MM.1S (cell line): ENCODE measurements around the gene POLR3C.

Source experiments
- EZH2 ChIP-seq: fragments of 300-600 bp; sonication (generic); optimal IDR thresholded peaks from 2 replicates; pipeline ENCODE3; 2017; ENCODE audit warnings: low read depth, mild to moderate bottlenecking, antibody characterized with exemption, low read length, mixed read lengths
- TF ChIP-seq, protein P1 (sequence below): fragments of 300-600 bp; sonication (generic); IDR thresholded peaks from 2 replicates; pipeline ENCODE4 v1.5.1; 2016; ENCODE audit warnings: antibody characterized with exemption, low read length, mixed read lengths

DNA sequence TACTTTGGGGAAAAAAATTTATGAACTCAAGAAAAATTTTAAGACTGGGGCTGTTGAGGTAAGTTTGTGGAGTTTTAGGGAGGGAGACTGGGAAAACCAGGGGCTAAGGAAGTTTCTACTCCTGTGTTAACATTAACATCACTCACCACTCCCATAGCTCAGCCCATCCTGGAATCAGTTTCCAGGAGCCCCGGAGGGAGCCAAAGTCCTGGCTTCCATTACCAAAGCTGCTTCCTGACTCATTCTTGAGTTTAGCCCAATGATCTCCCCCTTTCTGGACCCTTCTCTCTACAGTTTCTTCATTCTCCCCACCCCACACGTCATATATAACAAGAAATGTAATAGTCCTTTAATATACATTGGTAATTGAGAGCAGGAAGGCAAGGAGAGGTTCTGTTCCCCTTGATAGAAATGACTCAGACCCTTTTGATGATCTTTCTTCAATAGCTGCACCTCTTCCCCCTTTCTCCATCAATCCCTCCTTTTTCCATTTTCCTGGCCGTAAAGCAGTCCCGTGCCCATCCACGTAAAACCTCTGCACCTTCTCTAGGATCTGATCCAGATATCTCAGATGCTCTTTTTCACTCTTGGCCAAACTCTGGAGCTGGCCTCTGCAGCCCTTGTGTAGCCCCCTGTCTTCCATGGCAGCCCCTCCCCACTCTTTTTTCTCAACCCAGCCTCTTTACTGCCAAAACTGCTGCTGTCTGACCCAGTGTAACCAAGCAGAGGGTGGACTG, 39.5 kb downstream of the POLR3C start:
- TF ChIP-seq, protein P1, sequence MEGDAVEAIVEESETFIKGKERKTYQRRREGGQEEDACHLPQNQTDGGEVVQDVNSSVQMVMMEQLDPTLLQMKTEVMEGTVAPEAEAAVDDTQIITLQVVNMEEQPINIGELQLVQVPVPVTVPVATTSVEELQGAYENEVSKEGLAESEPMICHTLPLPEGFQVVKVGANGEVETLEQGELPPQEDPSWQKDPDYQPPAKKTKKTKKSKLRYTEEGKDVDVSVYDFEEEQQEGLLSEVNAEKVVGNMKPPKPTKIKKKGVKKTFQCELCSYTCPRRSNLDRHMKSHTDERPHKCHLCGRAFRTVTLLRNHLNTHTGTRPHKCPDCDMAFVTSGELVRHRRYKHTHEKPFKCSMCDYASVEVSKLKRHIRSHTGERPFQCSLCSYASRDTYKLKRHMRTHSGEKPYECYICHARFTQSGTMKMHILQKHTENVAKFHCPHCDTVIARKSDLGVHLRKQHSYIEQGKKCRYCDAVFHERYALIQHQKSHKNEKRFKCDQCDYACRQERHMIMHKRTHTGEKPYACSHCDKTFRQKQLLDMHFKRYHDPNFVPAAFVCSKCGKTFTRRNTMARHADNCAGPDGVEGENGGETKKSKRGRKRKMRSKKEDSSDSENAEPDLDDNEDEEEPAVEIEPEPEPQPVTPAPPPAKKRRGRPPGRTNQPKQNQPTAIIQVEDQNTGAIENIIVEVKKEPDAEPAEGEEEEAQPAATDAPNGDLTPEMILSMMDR: no peak
- TF ChIP-seq EZH2: no peak
